ENCODE results near the gene SREBF2.

SREBF2 gene

GRCh38 chr22:41827671-41828070 is 5.2 kb upstream of the SREBF2 start:
- no peak for DNase-seq (ENCODE audit: low spot score)
- TF ChIP-seq CTCF (IDR thresholded peaks at IDR 0.05; ENCODE audit: extremely low read depth, missing control alignments): no peak

GRCh38 chr22:41828516-41828915 is 4.4 kb upstream of the SREBF2 start:
- no peak for DNase-seq (ENCODE audit: low spot score)
- no peak for TF ChIP-seq CTCF (IDR thresholded peaks at IDR 0.05; ENCODE audit: extremely low read depth, missing control alignments)

- DNase-seq (ENCODE audit: low spot score): no peak
These were observed 2.7 kb upstream of the SREBF2 start for GRCh38 chr22:41830174-41830573.

GRCh38 chr22:41831383-41831782 is 1.5 kb upstream of the SREBF2 start:
- no peak for TF ChIP-seq CTCF (IDR thresholded peaks at IDR 0.05; ENCODE audit: extremely low read depth, missing control alignments)
- DNase-seq (ENCODE audit: low spot score): peak; percentile 36

More at GRCh38 chr22:41830174-41830573, 2.7 kb upstream of the SREBF2 start:
- no peak for TF ChIP-seq CTCF (IDR thresholded peaks at IDR 0.05; ENCODE audit: extremely low read depth, missing control alignments)

- no peak for DNase-seq (ENCODE audit: low spot score)
- TF ChIP-seq CTCF (IDR thresholded peaks at IDR 0.05; ENCODE audit: extremely low read depth, missing control alignments): no peak
These were observed 915 bp upstream of the SREBF2 start for GRCh38 chr22:41831828-41832552.

- DNase-seq (ENCODE audit: low spot score): peak; percentile 58
- no peak for TF ChIP-seq CTCF (IDR thresholded peaks at IDR 0.05; ENCODE audit: extremely low read depth, missing control alignments)
These were observed 582 bp downstream of the SREBF2 start for GRCh38 chr22:41833369-41834004.
